CD4-positive, CD25-positive, alpha-beta regulatory T cell (primary cell): ENCODE measurements around the gene CEP170B. TPM values are rescaled to one million over a fixed set of nuclear protein-coding genes. Genes with fewer than 3 reads are reported as not detected.

Source experiments
- ATAC-seq, 2 donors: fragments of 150-1000 bp; cut with Tn5 transposase; one replicate each; pipeline ENCODE4 v1.10.0; 2021; ENCODE audit warnings: low read depth in 2 of 2, moderate number of reproducible peaks in 2 of 2, moderate library complexity in 1 of 2
- DNase-seq, 3 donors: peaks; one replicate each; pipeline versions ENCODE4 v3.0.0 to v3.0.0-alpha.2; 2012 to 2022; ENCODE audit warnings: mixed read lengths in 1 of 3
- H3K27ac ChIP-seq: one replicate; pipeline ENCODE4 v1.7.0; 2013; ENCODE audit warnings: mild to moderate bottlenecking, low read length; ENCODE audit not compliant: insufficient read depth, poor library complexity, severe bottlenecking
- H3K27me3 ChIP-seq: one replicate; pipeline ENCODE4 v1.7.0; 2013; ENCODE audit warnings: low read length; ENCODE audit not compliant: control insufficient read depth, insufficient read depth
- H3K36me3 ChIP-seq: one replicate; pipeline ENCODE4 v1.7.0; 2013; ENCODE audit warnings: mild to moderate bottlenecking, low read length, moderate library complexity; ENCODE audit not compliant: control insufficient read depth, insufficient read depth
- H3K4me1 ChIP-seq: 2 replicates; pipeline ENCODE4 v1.7.0; 2013; ENCODE audit warnings: mild to moderate bottlenecking, low read length; ENCODE audit not compliant: insufficient read depth, control insufficient read depth, poor library complexity, severe bottlenecking
- H3K4me3 ChIP-seq: one replicate; pipeline ENCODE4 v1.7.0; 2013; ENCODE audit warnings: low read depth, mild to moderate bottlenecking, low read length, moderate library complexity
- H3K9me3 ChIP-seq, 2 experiments: 1 replicate in 1 of 2; 2 replicates in 1 of 2; pipeline ENCODE4 v1.7.0; 2013; ENCODE audit warnings: low read length in 2 of 2, mild to moderate bottlenecking in 1 of 2, moderate library complexity in 1 of 2; ENCODE audit not compliant: control insufficient read depth in 2 of 2
- H3K27ac Mint-ChIP-seq, 3 donors: one replicate each; pipeline ENCODE4 v1.8.0; 2020 to 2022; ENCODE audit warnings: mild to moderate bottlenecking in 3 of 3, mixed read lengths in 3 of 3, moderate library complexity in 2 of 3
- H3K27me3 Mint-ChIP-seq: one replicate; pipeline ENCODE4 v1.8.0; 2022; ENCODE audit warnings: mild to moderate bottlenecking, mixed read lengths
- H3K36me3 Mint-ChIP-seq: one replicate; pipeline ENCODE4 v1.8.0; 2020; ENCODE audit warnings: mixed read lengths
- H3K4me1 Mint-ChIP-seq, 4 donors: one replicate each; pipeline ENCODE4 v1.8.0; 2020 to 2022; ENCODE audit warnings: mixed read lengths in 4 of 4, mild to moderate bottlenecking in 1 of 4
- H3K4me3 Mint-ChIP-seq, 4 donors: one replicate each; pipeline ENCODE4 v1.8.0; 2020 to 2022; ENCODE audit warnings: mild to moderate bottlenecking in 4 of 4, mixed read lengths in 4 of 4, moderate library complexity in 3 of 4
- H3K9me3 Mint-ChIP-seq, 7 donors: one replicate each; pipeline ENCODE4 v1.8.0; 2020 to 2022; ENCODE audit warnings: mixed read lengths in 7 of 7, mild to moderate bottlenecking in 3 of 7, moderate library complexity in 2 of 7
- polyA plus RNA-seq, 4 donors: library from polyadenylated mRNA; unstranded; fragments of 300-500 nt; fragmentation: Illumina TruSeq; gene quantifications; one replicate each; pipeline ENCODE4 v1.2.3, GENCODE V29; 2021
- total RNA-seq: library from RNA; stranded (reverse); gene quantifications from one replicate; pipeline ENCODE4 v1.2.3, GENCODE V29; 2022

The CEP170B gene
- total and polyA plus RNA-seq, 5 donors from 2014 or later, result 0.03 to 3.1 TPM; not detected in 3

GRCh38 chr14:104937694-104938365, 72.8 kb downstream of the CEP170B start:
- Histone ChIP-seq H3K9me3 (no peaks in the 10 kb centered on the region), H3K4me3 (no peak overlapping the region), H3K27ac (no peak overlapping the region), H3K27me3 (peaks cover 8% of the 10 kb centered on the region), H3K4me1 (peaks cover 2% of the 10 kb centered on the region), H3K36me3 (no peaks in the 10 kb centered on the region)
- peaks cover 0 to 6% (median 2%) of the 10 kb centered on the region in 4 donors for H3K4me1 Mint-ChIP-seq
- H3K27ac Mint-ChIP-seq, result no peak overlapping the region
- ATAC-seq, result no peak
- DNase-seq, result no peak
- H3K4me3 Mint-ChIP-seq, result no peak overlapping the region
- peaks cover 39% of the 10 kb centered on the region for H3K27me3 Mint-ChIP-seq
- H3K36me3 Mint-ChIP-seq, result no peaks in the 10 kb centered on the region
- H3K9me3 Mint-ChIP-seq, result no peaks in the 10 kb centered on the region

GRCh38 chr14:104938436-104938835, 73.4 kb downstream of the CEP170B start:
- Histone ChIP-seq H3K4me3 (no peak overlapping the region), H3K36me3 (no peaks in the 10 kb centered on the region), H3K27me3 (peaks cover 8% of the 10 kb centered on the region), H3K9me3 (no peaks in the 10 kb centered on the region), H3K27ac (no peak overlapping the region), H3K4me1 (no peaks in the 10 kb centered on the region)
- ATAC-seq (no peak), DNase-seq (no peak)
- Mint-ChIP-seq H3K4me3 (no peak overlapping the region), H3K36me3 (no peaks in the 10 kb centered on the region), H3K27ac (no peak overlapping the region), H3K27me3 (peaks cover 39% of the 10 kb centered on the region), H3K4me1 (peaks cover 0 to 6% (median 2%) of the 10 kb centered on the region in 4 donors), H3K9me3 (no peaks in the 10 kb centered on the region)

- H3K36me3 ChIP-seq, result no peaks in the 10 kb centered on the region
- Mint-ChIP-seq H3K36me3 (no peaks in the 10 kb centered on the region), H3K9me3 (no peaks in the 10 kb centered on the region), H3K27ac (no peak overlapping the region), H3K27me3 (peaks cover 38% of the 10 kb centered on the region), H3K4me3 (no peak overlapping the region), H3K4me1 (peaks cover 0 to 6% (median 2%) of the 10 kb centered on the region in 4 donors)
- ATAC-seq, result no peak
- H3K9me3 ChIP-seq, result no peaks in the 10 kb centered on the region
- no peak overlapping the region for H3K27ac ChIP-seq
- peaks cover 8% of the 10 kb centered on the region for H3K27me3 ChIP-seq
- H3K4me1 ChIP-seq, result no peaks in the 10 kb centered on the region
- no peak overlapping the region for H3K4me3 ChIP-seq
- DNase-seq, result no peak
These were observed 73.9 kb downstream of the CEP170B start for GRCh38 chr14:104938960-104939359.

DNA sequence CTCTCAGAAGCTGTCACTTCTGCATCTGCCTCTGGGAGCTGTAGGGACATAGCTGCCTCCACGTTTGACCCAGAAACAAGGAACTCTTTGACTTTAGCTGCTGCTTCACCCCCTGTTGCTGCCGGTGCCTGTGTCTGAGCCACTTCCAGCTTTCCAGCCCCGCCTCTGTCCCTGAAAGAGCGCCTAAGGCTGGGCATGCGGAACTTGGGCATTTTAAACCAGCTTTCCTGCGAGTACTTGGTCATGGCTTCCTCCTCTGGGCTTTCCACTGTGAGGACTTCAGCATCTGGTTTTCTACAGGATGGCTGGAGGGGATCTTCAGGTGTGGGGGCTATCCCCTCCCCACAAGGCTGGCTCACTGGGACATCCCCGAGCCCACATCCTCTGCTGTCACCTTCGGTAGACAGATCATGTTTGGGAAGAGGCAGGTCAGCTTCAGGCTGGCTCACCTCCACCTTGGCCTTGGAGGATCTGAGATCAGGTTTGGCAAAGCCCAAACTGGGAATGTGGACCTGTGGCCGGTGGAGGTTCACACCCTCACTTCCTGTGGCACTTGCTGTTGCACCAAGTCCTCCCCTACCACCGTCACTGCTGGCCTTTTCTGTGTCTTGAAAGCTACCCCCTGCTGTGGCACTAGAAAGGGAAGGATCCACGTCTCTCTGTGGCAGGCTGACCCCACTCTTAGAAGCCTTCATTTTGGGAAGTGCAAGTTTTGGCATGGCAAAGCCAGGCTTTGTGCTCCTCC, 74.8 kb downstream of the CEP170B start:
- Histone ChIP-seq H3K27ac (no peak overlapping the region), H3K4me1 (no peaks in the 10 kb centered on the region), H3K36me3 (no peaks in the 10 kb centered on the region), H3K9me3 (no peaks in the 10 kb centered on the region), H3K27me3 (no peaks in the 10 kb centered on the region), H3K4me3 (no peak overlapping the region)
- no peak for ATAC-seq
- no peak overlapping the region for H3K27ac Mint-ChIP-seq
- H3K27me3 Mint-ChIP-seq, result peaks cover 30% of the 10 kb centered on the region
- H3K4me3 Mint-ChIP-seq, result no peak overlapping the region
- no peaks in the 10 kb centered on the region for H3K9me3 Mint-ChIP-seq
- H3K36me3 Mint-ChIP-seq, result no peaks in the 10 kb centered on the region
- H3K4me1 Mint-ChIP-seq, result peaks cover 0 to under 1% (median 0%) of the 10 kb centered on the region in 4 donors
- no peak for DNase-seq

DNA sequence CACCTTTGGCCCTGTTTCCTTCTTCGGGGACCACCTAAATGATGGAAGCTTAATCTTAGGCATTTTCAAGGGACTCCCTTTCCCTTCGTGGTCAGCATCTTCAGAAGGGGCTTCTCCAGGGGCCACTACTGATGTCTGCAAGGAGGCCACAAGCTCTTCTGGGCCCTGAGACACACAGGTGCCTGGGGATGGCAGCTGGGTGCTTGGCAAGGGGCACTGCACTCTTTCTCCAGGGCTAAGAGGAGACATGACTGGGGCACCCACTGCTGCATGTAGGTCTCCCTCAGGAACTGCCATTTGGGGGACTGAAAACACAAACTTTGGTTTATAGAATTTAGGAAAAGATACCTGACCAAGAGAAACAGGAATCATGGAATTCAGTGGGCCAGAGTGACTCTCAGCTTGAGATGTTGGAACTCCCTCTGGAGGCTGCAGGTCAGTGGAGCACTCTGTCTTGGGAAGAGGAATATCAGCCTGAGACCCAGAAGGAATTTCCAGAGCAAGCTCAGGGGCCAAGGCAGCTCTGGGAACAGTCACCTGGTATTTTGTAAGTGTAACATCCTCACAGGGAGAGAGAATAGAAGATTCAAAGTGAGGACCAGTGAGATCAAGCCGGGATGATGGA, 75.6 kb downstream of the CEP170B start:
- H3K4me1 Mint-ChIP-seq, result no peaks in the 10 kb centered on the region
- no peaks in the 10 kb centered on the region for H3K36me3 ChIP-seq
- no peak for ATAC-seq
- H3K36me3 Mint-ChIP-seq, result no peaks in the 10 kb centered on the region
- no peaks in the 10 kb centered on the region for H3K9me3 Mint-ChIP-seq
- H3K27ac ChIP-seq, result no peak overlapping the region
- peaks cover 26% of the 10 kb centered on the region for H3K27me3 Mint-ChIP-seq
- H3K9me3 ChIP-seq, result no peaks in the 10 kb centered on the region
- no peak overlapping the region for H3K27ac Mint-ChIP-seq
- no peak overlapping the region for H3K4me3 Mint-ChIP-seq
- no peak for DNase-seq
- H3K4me3 ChIP-seq, result no peak overlapping the region
- no peaks in the 10 kb centered on the region for H3K27me3 ChIP-seq
- no peaks in the 10 kb centered on the region for H3K4me1 ChIP-seq

DNA sequence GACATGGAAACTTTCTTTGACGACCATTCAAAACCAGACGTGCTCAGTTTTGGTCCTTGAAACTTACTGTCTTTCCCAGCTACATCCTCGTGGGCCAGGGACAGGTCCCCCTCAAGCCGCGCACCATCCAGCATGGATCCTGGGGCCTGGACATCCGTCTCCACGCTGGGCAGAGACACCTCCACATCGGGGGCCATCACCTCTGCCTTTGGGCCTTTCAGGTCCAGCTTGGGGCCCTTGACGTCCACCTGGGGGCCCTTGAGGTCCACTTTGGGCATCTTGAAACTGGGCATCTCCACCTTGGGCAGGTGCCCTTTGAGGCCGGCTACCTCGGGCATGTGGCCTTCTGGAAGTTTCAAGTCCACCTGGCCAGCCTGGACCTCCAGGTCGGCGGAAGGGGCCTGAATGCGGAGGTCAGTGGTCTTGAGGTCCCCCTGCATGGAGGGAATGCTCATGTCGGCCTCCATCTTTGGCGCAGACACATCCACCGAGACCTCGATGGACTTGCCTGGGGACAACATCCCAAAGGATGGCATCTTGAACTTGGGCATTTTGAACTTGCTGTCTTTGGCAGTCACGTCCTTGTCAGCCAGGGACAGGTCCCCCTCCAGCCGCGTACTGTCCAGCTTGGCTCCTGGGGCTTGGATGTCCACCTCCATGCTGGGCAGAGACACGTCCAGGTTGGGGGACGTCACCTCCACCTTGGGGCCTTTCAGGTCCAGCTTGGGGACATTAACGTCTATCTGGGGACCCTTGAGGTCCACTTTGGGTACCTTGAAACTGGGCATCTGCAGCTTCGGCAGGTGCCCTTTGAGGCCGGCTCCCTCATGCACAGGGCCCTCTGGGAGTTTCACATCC, 76.7 kb downstream of the CEP170B start:
- no peaks in the 10 kb centered on the region for H3K36me3 ChIP-seq
- H3K9me3 ChIP-seq, result no peaks in the 10 kb centered on the region
- Mint-ChIP-seq H3K36me3 (no peaks in the 10 kb centered on the region), H3K9me3 (no peaks in the 10 kb centered on the region), H3K4me3 (no peak overlapping the region), H3K4me1 (no peaks in the 10 kb centered on the region), H3K27ac (no peak overlapping the region), H3K27me3 (peaks cover 21% of the 10 kb centered on the region)
- H3K4me3 ChIP-seq, result no peak overlapping the region
- ATAC-seq (no peak), DNase-seq (no peak)
- H3K27me3 ChIP-seq, result no peaks in the 10 kb centered on the region
- H3K4me1 ChIP-seq, result no peaks in the 10 kb centered on the region
- no peak overlapping the region for H3K27ac ChIP-seq

DNA sequence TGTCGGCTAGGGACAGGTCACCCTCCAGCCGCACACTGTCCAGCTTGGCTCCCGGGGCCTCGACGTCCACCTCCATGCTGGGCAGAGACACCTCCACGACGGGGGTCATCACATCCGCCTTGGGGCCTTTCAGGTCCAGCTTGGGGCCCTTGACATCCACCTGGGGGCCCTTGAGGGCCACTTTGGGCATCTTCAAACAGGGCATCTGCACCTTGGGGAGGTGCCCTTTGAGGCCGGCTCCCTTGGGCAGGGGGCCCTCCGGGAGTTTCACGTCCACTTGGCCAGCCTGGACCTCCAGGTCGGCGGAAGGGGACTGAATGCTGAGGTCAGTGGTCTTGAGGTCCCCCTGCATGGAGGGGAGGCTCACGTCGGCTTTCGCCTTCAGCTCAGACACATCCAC, 77.5 kb downstream of the CEP170B start:
- Mint-ChIP-seq H3K9me3 (no peaks in the 10 kb centered on the region), H3K27ac (no peak overlapping the region), H3K4me3 (no peak overlapping the region), H3K4me1 (no peaks in the 10 kb centered on the region), H3K27me3 (peaks cover 15% of the 10 kb centered on the region), H3K36me3 (no peaks in the 10 kb centered on the region)
- no peak overlapping the region for H3K27ac ChIP-seq
- H3K4me3 ChIP-seq, result no peak overlapping the region
- no peaks in the 10 kb centered on the region for H3K4me1 ChIP-seq
- H3K9me3 ChIP-seq, result no peaks in the 10 kb centered on the region
- ATAC-seq (no peak), DNase-seq (no peak)
- no peaks in the 10 kb centered on the region for H3K27me3 ChIP-seq
- H3K36me3 ChIP-seq, result no peaks in the 10 kb centered on the region
